AG09309 (cell line): ENCODE data around the gene ZNF98.

ENCODE experiments used
- DNase-seq: peaks from one replicate; pipeline ENCODE4 v3.0.0-alpha.2; 2010; ENCODE audit warnings: low read depth
- H3K4me3 ChIP-seq: 2 replicates; pipeline ENCODE4 v1.5.1; 2011; ENCODE audit warnings: mild to moderate bottlenecking, low read depth, low read length, moderate library complexity; ENCODE audit not compliant: control insufficient read depth
- TF ChIP-seq, protein P1 (sequence below): IDR thresholded peaks from 2 replicates; pipeline ENCODE4 v1.5.1; 2011; ENCODE audit warnings: mild to moderate bottlenecking, low read depth, low read length, inconsistent platforms; ENCODE audit not compliant: insufficient read depth, control insufficient read depth; ENCODE audit errors: missing control alignments

Gene ZNF98

DNA sequence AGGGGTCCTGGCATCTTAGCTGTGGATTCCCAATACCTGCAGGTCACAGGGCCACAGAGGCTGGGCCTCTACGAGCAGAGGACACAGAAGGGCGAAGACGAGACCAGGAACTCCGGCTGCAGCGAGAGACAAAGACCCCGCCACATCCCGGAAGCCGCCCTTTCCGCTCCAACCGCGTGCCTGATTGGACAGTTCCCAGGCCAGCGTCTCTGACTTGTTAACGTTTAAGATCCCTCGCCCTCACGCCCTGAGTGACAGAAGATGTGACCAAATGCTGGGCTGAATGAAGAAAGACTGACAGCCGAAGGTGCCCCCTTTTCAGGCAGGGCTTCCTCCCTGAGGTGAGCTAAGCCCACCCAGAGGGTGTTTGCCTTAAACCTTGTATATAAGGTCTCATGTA lies at the start of gene ZNF98:
Gene ZNF98, minus strand, starts transcription at position 136 of the 400 bp plus-strand sequence. Its CDS starts 122 bp downstream, at position 14.
- TF ChIP-seq, protein P1, sequence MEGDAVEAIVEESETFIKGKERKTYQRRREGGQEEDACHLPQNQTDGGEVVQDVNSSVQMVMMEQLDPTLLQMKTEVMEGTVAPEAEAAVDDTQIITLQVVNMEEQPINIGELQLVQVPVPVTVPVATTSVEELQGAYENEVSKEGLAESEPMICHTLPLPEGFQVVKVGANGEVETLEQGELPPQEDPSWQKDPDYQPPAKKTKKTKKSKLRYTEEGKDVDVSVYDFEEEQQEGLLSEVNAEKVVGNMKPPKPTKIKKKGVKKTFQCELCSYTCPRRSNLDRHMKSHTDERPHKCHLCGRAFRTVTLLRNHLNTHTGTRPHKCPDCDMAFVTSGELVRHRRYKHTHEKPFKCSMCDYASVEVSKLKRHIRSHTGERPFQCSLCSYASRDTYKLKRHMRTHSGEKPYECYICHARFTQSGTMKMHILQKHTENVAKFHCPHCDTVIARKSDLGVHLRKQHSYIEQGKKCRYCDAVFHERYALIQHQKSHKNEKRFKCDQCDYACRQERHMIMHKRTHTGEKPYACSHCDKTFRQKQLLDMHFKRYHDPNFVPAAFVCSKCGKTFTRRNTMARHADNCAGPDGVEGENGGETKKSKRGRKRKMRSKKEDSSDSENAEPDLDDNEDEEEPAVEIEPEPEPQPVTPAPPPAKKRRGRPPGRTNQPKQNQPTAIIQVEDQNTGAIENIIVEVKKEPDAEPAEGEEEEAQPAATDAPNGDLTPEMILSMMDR, result no peak
- H3K4me3 ChIP-seq, result no peak within 1 kb of the TSS
- no peak for DNase-seq

DNA sequence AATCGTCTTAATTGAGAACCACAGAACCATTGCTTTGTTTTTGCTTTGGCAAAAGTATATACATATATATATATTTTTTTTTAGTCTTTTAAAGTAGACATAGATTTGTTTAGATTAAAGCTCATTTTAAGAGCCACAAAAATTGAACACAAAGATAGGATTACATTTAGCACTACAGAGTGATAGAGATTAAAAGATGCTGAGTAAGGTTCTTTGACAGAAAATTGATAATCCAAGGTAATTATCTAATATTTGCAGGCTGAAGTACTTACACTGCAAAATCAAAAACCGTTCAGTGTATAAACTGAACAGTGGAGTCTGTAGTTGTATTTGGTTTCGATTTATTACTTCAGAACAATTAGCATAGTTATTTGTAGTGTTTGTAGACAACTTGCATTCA lies 24.5 kb upstream of the ZNF98 start:
- DNase-seq, result no peak
- TF ChIP-seq, protein P1, result no peak

DNA sequence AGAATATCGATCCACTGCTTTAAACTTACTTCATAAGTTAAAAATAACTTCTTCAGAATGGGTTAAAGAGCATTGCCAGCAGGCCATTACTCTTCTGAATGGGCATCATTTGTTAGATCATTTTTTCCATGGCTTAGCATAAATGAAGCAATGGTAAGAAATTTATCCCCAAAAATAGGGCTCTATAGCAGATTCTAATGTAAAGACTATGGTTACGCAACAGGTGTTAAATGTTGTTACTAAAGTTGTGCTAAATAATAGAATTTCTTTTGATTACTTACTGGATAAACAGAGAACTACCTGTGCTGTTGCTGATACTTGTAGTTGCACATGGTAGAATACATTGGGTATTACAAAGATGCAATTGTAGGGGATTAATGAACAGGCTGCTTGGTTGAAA lies 15.9 kb upstream of the ZNF98 start:
- DNase-seq, result no peak
- TF ChIP-seq, protein P1, result no peak
- no peak overlapping the region for H3K4me3 ChIP-seq

More for the DNA sequence above, 24.5 kb upstream of the ZNF98 start:
- H3K4me3 ChIP-seq, result no peak overlapping the region

GRCh38 chr19:22427960-22428913 lies 6.1 kb upstream of the ZNF98 start:
- no peak overlapping the region for H3K4me3 ChIP-seq
- TF ChIP-seq, protein P1, result no peak
- no peak for DNase-seq

- DNase-seq, result no peak
- H3K4me3 ChIP-seq, result no peak overlapping the region
- TF ChIP-seq, protein P1, result no peak
Observed at GRCh38 chr19:22427547-22427946, 5.4 kb upstream of the ZNF98 start.

DNA sequence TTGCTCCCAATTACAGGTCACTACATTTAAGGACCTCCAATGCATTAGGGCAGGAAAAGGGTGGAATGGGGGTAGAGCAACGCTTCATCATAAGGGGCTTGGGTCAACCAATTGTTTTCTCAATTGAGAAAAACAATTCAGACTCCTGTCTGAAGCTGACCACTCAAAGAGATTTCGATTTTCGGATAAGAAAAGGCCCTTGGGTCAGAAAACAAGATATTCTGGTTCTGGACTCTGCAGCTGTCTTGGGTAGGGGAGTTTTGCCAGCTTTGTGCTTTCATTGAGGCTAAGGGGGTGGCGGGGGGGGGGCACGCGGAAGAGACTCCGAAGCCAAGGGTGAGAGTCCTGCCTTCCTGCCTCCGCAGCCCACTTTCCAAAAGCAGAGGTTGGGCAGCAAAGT lies 4.8 kb upstream of the ZNF98 start:
- TF ChIP-seq, protein P1, result no peak
- H3K4me3 ChIP-seq, result no peak overlapping the region
- no peak for DNase-seq

- no peak for DNase-seq
- no peak overlapping the region for H3K4me3 ChIP-seq
- TF ChIP-seq, protein P1, result no peak
Observed at GRCh38 chr19:22421797-22422196, 349 bp downstream of the ZNF98 start.
